Liver (tissue), 9 donors: ENCODE measurements around the gene DNAH2. TPM values are rescaled to one million over a fixed set of nuclear protein-coding genes. Genes with fewer than 3 reads are reported as not detected.

ENCODE experiments used
- DNase-seq: peaks from one replicate; pipeline ENCODE4 v3.0.0-alpha.2; 2017; ENCODE audit warnings: low spot score
- H3K27ac ChIP-seq, 2 donors: one replicate each; pipeline ENCODE4 v1.7.0; 2013; ENCODE audit warnings: inconsistent platforms in 2 of 2, low read length in 2 of 2, control low read depth in 1 of 2, low read depth in 1 of 2, mild to moderate bottlenecking in 1 of 2
- H3K27me3 ChIP-seq, 4 donors: one replicate each; pipeline versions ENCODE4 v1.6.1 to v1.7.0; 2013; ENCODE audit warnings: low read length in 3 of 4, inconsistent platforms in 1 of 4, mild to moderate bottlenecking in 1 of 4, moderate library complexity in 1 of 4; ENCODE audit not compliant: control insufficient read depth in 4 of 4, insufficient read depth in 4 of 4
- H3K36me3 ChIP-seq, 4 donors: one replicate each; pipeline versions ENCODE4 v1.6.1 to v1.7.0; 2013; ENCODE audit warnings: low read length in 3 of 4, mild to moderate bottlenecking in 3 of 4, low read depth in 1 of 4, moderate library complexity in 1 of 4; ENCODE audit not compliant: control insufficient read depth in 4 of 4, insufficient read depth in 3 of 4
- H3K4me1 ChIP-seq, 4 donors: one replicate each; pipeline versions ENCODE4 v1.6.1 to v1.7.0; 2013; ENCODE audit warnings: low read length in 3 of 4, mild to moderate bottlenecking in 3 of 4, moderate library complexity in 1 of 4; ENCODE audit not compliant: control insufficient read depth in 4 of 4, insufficient read depth in 4 of 4
- H3K4me3 ChIP-seq, 3 donors: one replicate each; pipeline versions ENCODE4 v1.6.1 to v1.7.0; 2013; ENCODE audit warnings: low read length in 3 of 3, control low read depth in 1 of 3, low read depth in 1 of 3, mild to moderate bottlenecking in 1 of 3
- H3K9ac ChIP-seq, 2 donors: one replicate each; pipeline ENCODE4 v1.7.0; 2013; ENCODE audit warnings: low read length in 2 of 2, mild to moderate bottlenecking in 2 of 2, moderate library complexity in 2 of 2, control low read depth in 1 of 2, low read depth in 1 of 2
- H3K9me3 ChIP-seq, 4 donors: one replicate each; pipeline versions ENCODE4 v1.6.1 to v1.7.0; 2013; ENCODE audit warnings: low read length in 3 of 4; ENCODE audit not compliant: control insufficient read depth in 4 of 4
- EGR1 ChIP-seq, 2 donors: IDR thresholded peaks; 2 replicates each; pipeline ENCODE4 v1.6.1; 2016 to 2018; ENCODE audit warnings: antibody characterized with exemption in 2 of 2, low read depth in 2 of 2
- FOXA1 ChIP-seq: IDR thresholded peaks from 2 replicates; pipeline ENCODE4 v1.6.1; 2016; ENCODE audit warnings: antibody characterized with exemption
- FOXA2 ChIP-seq: IDR thresholded peaks from 2 replicates; pipeline ENCODE4 v1.6.1; 2016; ENCODE audit warnings: antibody characterized with exemption
- GABPA ChIP-seq, 2 donors: IDR thresholded peaks in 1 of 2; conservative IDR thresholded peaks in 1 of 2; 2 replicates each; pipeline ENCODE4 v1.6.1; 2016; ENCODE audit warnings: antibody characterized with exemption in 2 of 2, mild to moderate bottlenecking in 1 of 2, moderate library complexity in 1 of 2
- HNF4A ChIP-seq, 2 donors: conservative IDR thresholded peaks; 2 replicates each; pipeline ENCODE4 v1.6.1; 2016; ENCODE audit warnings: antibody characterized with exemption in 2 of 2, mild to moderate bottlenecking in 2 of 2
- HNF4G ChIP-seq: IDR thresholded peaks from 2 replicates; pipeline ENCODE4 v1.6.1; 2016; ENCODE audit warnings: antibody characterized with exemption
- NR2F2 ChIP-seq: IDR thresholded peaks from 2 replicates; pipeline ENCODE4 v1.6.1; 2016; ENCODE audit warnings: antibody characterized with exemption
- RAD21 ChIP-seq, 2 donors: IDR thresholded peaks; 2 replicates each; pipeline ENCODE4 v1.6.1; 2016; ENCODE audit warnings: antibody characterized with exemption in 2 of 2, mild to moderate bottlenecking in 2 of 2
- RXRA ChIP-seq, 2 donors: IDR thresholded peaks; 2 replicates each; pipeline ENCODE4 v1.6.1; 2017 to 2018; ENCODE audit warnings: antibody characterized with exemption in 2 of 2, mild to moderate bottlenecking in 1 of 2
- SP1 ChIP-seq: IDR thresholded peaks from 2 replicates; pipeline ENCODE4 v1.6.1; 2018; ENCODE audit warnings: antibody characterized with exemption, mild to moderate bottlenecking
- TAF1 ChIP-seq: conservative IDR thresholded peaks from 2 replicates; pipeline ENCODE4 v1.6.1; 2016; ENCODE audit warnings: antibody characterized with exemption, mild to moderate bottlenecking
- WGBS: extraction: QIAGEN DNeasy Blood & Tissue Kit; methylation state at CpG from one replicate; pipeline ENCODE4 v1.1.7; 2013; 5-methylcytosine and 5-hydroxymethylcytosine counted together
- polyA plus RNA-seq, 2 donors: library from polyadenylated mRNA; stranded (reverse) in 1 of 2; unstranded in 1 of 2; fragments of 200-250 nt in 1 of 2; fragments of >200 nt in 1 of 2; fragmentation: Nextera tagmentation in 1 of 2; extraction: Ambion mirVana in 1 of 2; gene quantifications; one replicate each; pipeline versions ENCODE4 v1.2.1 to v1.2.3, GENCODE V29; 2013 to 2015
- total RNA-seq, 2 donors: library from RNA; depleted of rRNA; stranded (reverse); fragments of >200 nt; gene quantifications; one replicate each; pipeline ENCODE4 v1.2.3, GENCODE V29; 2014
- TF ChIP-seq, protein P1 (sequence below): IDR thresholded peaks from 2 replicates; pipeline ENCODE4 v1.6.1; 2016; ENCODE audit warnings: antibody characterized with exemption
- TF ChIP-seq, protein P2 (sequence below): IDR thresholded peaks from 2 replicates; pipeline ENCODE4 v1.6.1; 2016; ENCODE audit warnings: antibody characterized with exemption
- TF ChIP-seq, protein P3 (sequence below): fragments of 150-350 bp; IDR thresholded peaks from 2 replicates; pipeline ENCODE4 v1.5.1; 2017; ENCODE audit warnings: improper control_type of control experiment, low read depth, low read length; ENCODE audit not compliant: missing input control
- TF ChIP-seq, protein P4 (sequence below): IDR thresholded peaks from 2 replicates; pipeline ENCODE4 v1.6.1; 2016; ENCODE audit warnings: antibody characterized with exemption
- donor health status: healthy.
- donor health status: healthy.
- donor health status: healthy.
- donor health status: healthy.
- donor health status: healthy.

Gene DNAH2
- total and polyA plus RNA-seq, 4 donors, result under 0.01 to 0.25 (median 0.05) TPM

DNA sequence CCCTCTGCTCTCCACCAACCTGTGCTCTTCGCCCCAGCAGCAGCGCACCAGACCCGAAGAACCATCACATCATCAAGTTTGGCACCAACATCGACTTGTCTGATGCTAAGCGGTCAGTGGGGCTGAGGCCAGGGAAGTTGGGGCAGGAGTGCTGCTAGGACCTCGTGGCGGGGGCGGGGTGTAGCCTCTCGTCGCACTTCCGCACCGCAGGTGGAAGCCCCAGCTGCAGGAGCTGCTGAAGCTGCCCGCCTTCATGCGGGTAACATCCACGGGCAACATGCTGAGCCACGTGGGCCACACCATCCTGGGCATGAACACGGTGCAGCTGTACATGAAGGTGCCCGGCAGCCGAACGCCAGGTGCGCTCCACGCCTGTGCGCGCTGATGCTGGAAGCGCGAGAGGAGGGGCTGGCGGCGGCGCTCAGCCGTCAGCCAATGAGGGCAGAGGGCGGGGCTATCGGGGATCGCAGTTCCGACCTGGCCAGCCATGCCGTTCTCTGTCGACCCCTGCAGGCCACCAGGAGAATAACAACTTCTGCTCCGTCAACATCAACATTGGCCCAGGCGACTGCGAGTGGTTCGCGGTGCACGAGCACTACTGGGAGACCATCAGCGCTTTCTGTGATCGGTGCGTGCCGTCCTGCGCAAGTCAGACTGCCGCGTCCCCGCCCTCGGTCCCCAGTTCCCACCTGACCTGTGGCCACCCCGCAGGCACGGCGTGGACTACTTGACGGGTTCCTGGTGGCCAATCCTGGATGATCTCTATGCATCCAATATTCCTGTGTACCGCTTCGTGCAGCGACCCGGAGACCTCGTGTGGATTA lies 134.1 kb downstream of the DNAH2 start:
- Histone ChIP-seq H3K9ac (no peak overlapping the region), H3K4me1 (peaks cover 5 to 20% (median 18%) of the 10 kb centered on the region in 4 donors), H3K36me3 (peaks cover 19 to 50% (median 28%) of the 10 kb centered on the region in 4 donors), H3K4me3 (no peak overlapping the region), H3K27me3 (no peaks in the 10 kb centered on the region), H3K27ac (no peak overlapping the region), H3K9me3 (no peaks in the 10 kb centered on the region)
- WGBS, result 31% methylated on average over 60 of the region's 60 CpGs
- TF ChIP-seq FOXA1 (no peak), EGR1 (IDR thresholded peaks at IDR 0.05; ENCODE audit: low read depth in 2 of 2) (no peak), RAD21 (IDR thresholded peaks at IDR 0.05) (peak; percentile 95 to 97), NR2F2 (no peak), TAF1 (no peak), FOXA2 (no peak), RXRA (IDR thresholded peaks at IDR 0.05) (peak; percentile 23 to 25), HNF4G (no peak), SP1 (peak; percentile 65)
- TF ChIP-seq, protein P1, sequence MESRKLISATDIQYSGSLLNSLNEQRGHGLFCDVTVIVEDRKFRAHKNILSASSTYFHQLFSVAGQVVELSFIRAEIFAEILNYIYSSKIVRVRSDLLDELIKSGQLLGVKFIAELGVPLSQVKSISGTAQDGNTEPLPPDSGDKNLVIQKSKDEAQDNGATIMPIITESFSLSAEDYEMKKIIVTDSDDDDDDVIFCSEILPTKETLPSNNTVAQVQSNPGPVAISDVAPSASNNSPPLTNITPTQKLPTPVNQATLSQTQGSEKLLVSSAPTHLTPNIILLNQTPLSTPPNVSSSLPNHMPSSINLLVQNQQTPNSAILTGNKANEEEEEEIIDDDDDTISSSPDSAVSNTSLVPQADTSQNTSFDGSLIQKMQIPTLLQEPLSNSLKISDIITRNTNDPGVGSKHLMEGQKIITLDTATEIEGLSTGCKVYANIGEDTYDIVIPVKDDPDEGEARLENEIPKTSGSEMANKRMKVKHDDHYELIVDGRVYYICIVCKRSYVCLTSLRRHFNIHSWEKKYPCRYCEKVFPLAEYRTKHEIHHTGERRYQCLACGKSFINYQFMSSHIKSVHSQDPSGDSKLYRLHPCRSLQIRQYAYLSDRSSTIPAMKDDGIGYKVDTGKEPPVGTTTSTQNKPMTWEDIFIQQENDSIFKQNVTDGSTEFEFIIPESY, result peak; percentile 20
- TF ChIP-seq, protein P2, sequence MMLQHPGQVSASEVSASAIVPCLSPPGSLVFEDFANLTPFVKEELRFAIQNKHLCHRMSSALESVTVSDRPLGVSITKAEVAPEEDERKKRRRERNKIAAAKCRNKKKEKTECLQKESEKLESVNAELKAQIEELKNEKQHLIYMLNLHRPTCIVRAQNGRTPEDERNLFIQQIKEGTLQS, result no peak
- TF ChIP-seq, protein P3, sequence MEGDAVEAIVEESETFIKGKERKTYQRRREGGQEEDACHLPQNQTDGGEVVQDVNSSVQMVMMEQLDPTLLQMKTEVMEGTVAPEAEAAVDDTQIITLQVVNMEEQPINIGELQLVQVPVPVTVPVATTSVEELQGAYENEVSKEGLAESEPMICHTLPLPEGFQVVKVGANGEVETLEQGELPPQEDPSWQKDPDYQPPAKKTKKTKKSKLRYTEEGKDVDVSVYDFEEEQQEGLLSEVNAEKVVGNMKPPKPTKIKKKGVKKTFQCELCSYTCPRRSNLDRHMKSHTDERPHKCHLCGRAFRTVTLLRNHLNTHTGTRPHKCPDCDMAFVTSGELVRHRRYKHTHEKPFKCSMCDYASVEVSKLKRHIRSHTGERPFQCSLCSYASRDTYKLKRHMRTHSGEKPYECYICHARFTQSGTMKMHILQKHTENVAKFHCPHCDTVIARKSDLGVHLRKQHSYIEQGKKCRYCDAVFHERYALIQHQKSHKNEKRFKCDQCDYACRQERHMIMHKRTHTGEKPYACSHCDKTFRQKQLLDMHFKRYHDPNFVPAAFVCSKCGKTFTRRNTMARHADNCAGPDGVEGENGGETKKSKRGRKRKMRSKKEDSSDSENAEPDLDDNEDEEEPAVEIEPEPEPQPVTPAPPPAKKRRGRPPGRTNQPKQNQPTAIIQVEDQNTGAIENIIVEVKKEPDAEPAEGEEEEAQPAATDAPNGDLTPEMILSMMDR, result peak; percentile 99
- peak; percentile 93 for DNase-seq

DNA sequence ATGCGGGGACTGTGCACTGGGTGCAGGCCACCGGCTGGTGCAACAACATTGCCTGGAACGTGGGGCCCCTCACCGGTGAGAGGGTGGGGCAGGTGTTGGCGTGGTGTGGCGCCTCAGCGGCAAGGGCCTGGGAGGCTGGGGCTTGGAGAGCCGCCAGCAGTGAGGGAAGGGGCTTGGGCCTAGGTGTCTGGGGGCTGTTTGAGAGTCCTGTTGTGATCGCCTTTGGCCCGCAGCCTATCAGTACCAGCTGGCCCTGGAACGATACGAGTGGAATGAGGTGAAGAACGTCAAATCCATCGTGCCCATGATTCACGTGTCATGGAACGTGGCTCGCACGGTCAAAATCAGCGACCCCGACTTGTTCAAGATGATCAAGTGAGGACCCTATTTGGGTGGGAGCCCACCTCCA lies 134.7 kb downstream of the DNAH2 start:
- 82% methylated on average over 20 of the region's 20 CpGs for WGBS
- no peak for DNase-seq
- Histone ChIP-seq H3K36me3 (peaks cover 16 to 45% (median 26%) of the 10 kb centered on the region in 4 donors), H3K4me3 (no peak overlapping the region), H3K4me1 (peaks cover 5 to 23% (median 20%) of the 10 kb centered on the region in 4 donors), H3K27ac (no peak overlapping the region), H3K9me3 (no peaks in the 10 kb centered on the region), H3K27me3 (no peaks in the 10 kb centered on the region), H3K9ac (no peak overlapping the region)
- TF ChIP-seq HNF4G, result no peak
- no peak for TF ChIP-seq RXRA (IDR thresholded peaks at IDR 0.05)
- no peak for TF ChIP-seq GABPA (IDR thresholded peaks at IDR 0.05 in 1 of 2, conservative IDR thresholded peaks at IDR 0.05 in 1 of 2)
- no peak for TF ChIP-seq SP1
- no peak for TF ChIP-seq FOXA2
- no peak for TF ChIP-seq NR2F2
- TF ChIP-seq HNF4A (conservative IDR thresholded peaks at IDR 0.05), result no peak
- no peak for TF ChIP-seq EGR1 (IDR thresholded peaks at IDR 0.05; ENCODE audit: low read depth in 2 of 2)
- TF ChIP-seq, protein P3, result no peak
- TF ChIP-seq TAF1, result no peak
- TF ChIP-seq FOXA1, result no peak
- TF ChIP-seq, protein P4, sequence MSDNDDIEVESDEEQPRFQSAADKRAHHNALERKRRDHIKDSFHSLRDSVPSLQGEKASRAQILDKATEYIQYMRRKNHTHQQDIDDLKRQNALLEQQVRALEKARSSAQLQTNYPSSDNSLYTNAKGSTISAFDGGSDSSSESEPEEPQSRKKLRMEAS, result no peak
- TF ChIP-seq RAD21 (IDR thresholded peaks at IDR 0.05), result no peak
